K562 (cell line): ENCODE measurements around the gene ACBD6. TPM values are rescaled to one million over a fixed set of nuclear protein-coding genes. Genes with fewer than 3 reads are reported as not detected.
A peak's percentile ranks its signal among the peaks of the same experiment; 100 is the strongest.

Experiments used
- ATAC-seq: fragments of 200-7000 bp; cut with Tn5 transposase; 3 replicates; pipeline ENCODE4 v1.9.1; 2020; ENCODE audit warnings: moderate library complexity
- BruUV-seq: library from RNA; stranded (reverse); fragments of 400-500 nt; replicated peaks from 2 replicates; lab custom pipeline; 2021; lab: Mats Ljungman, UMichigan
- CTCF ChIA-PET: fragments of 300-600 bp; formaldehyde crosslinking; extraction: SDS; loops from one replicate; lab custom pipeline; 2021; ENCODE audit warnings: low intra/inter-chr PET ratio; lab: Yijun Ruan, JAX
- POLR2A ChIA-PET: fragments of 300-600, 350-650 bp; sonication (Branson Sonifier 250); formaldehyde crosslinking; extraction: SDS; loops from one replicate; lab custom pipeline; 2021; ENCODE audit warnings: antibody characterized with exemption, inconsistent platforms; lab: Yijun Ruan, JAX
- DNase-seq, 4 experiments: peaks; one replicate each; pipeline versions ENCODE4 v3.0.0 to v3.0.0-alpha.2; 2011 to 2018; ENCODE audit warnings: low spot score in 3 of 4, mixed read lengths in 3 of 4; ENCODE audit errors: extremely low read depth in 1 of 4
- FAIRE-seq: peaks from 2 replicates; lab custom pipeline; 2011; peaks lifted over from hg19 to GRCh38; lab: Jason Lieb, UNC
- H2AFZ ChIP-seq: 2 replicates; pipeline ENCODE4 v1.6.0; 2011; ENCODE audit warnings: low read depth, low read length, control low read depth, inconsistent platforms
- H3K27ac ChIP-seq: fragments of 200-600 bp; 3 replicates; pipeline ENCODE4 v1.8.0; 2011; ENCODE audit warnings: low read depth, mild to moderate bottlenecking, control low read depth, inconsistent platforms, low read length, moderate library complexity, mixed read lengths; ENCODE audit errors: extremely low read depth
- H3K27me3 ChIP-seq, 2 experiments: fragments of 300-600 bp in 1 of 2; 2 replicates in 1 of 2; 3 replicates in 1 of 2; pipeline versions ENCODE4 v1.6.0 to v1.8.0; 2011; ENCODE audit warnings: inconsistent platforms in 2 of 2, low read length in 2 of 2, mild to moderate bottlenecking in 1 of 2, mixed read lengths in 1 of 2, moderate library complexity in 1 of 2; ENCODE audit not compliant: control insufficient read depth in 2 of 2, insufficient read depth in 2 of 2
- H3K36me3 ChIP-seq: fragments of 300-600 bp; 3 replicates; pipeline ENCODE4 v1.8.0; 2011; ENCODE audit warnings: mild to moderate bottlenecking, low read length, inconsistent platforms; ENCODE audit not compliant: control insufficient read depth, insufficient read depth
- H3K4me1 ChIP-seq, 2 experiments: fragments of 200-600 bp in 1 of 2; replicated peaks in 1 of 2; 2 replicates in 1 of 2; 3 replicates in 1 of 2; pipeline versions ENCODE4 v1.5.1 to v1.8.0; 2011; ENCODE audit warnings: inconsistent platforms in 2 of 2, low read length in 2 of 2, mild to moderate bottlenecking in 1 of 2, mixed read lengths in 1 of 2, moderate library complexity in 1 of 2; ENCODE audit not compliant: control insufficient read depth in 2 of 2, insufficient read depth in 2 of 2
- H3K4me2 ChIP-seq: 2 replicates; pipeline ENCODE4 v1.6.1; 2011; ENCODE audit warnings: low read length, control low read depth, inconsistent platforms, mixed read lengths; ENCODE audit not compliant: insufficient read depth
- H3K4me3 ChIP-seq: fragments of 200-600 bp; sonication (generic), shearing (Covaris generic); 2 replicates; pipeline ENCODE4 v1.5.1; 2016; ENCODE audit warnings: control low read depth, inconsistent platforms
- H3K79me2 ChIP-seq: fragments of 200-600 bp; 3 replicates; pipeline ENCODE4 v1.8.0; 2011; ENCODE audit warnings: low read length, inconsistent platforms; ENCODE audit not compliant: control insufficient read depth, insufficient read depth
- H3K9ac ChIP-seq, 2 experiments: 2 replicates each; pipeline versions ENCODE4 v1.6.0 to v1.6.1; 2011; ENCODE audit warnings: low read depth in 2 of 2, low read length in 2 of 2, control low read depth in 1 of 2, inconsistent platforms in 1 of 2, mild to moderate bottlenecking in 1 of 2, mixed read lengths in 1 of 2; ENCODE audit not compliant: insufficient read depth in 1 of 2
- H3K9me1 ChIP-seq: one replicate; pipeline ENCODE4 v1.6.0; 2011; ENCODE audit warnings: inconsistent platforms, mild to moderate bottlenecking, low read length, moderate library complexity; ENCODE audit not compliant: control insufficient read depth, insufficient read depth
- H3K9me3 ChIP-seq: replicated peaks from 2 replicates; pipeline ENCODE4 v1.5.1; 2011; ENCODE audit warnings: low read depth, low read length, inconsistent platforms; ENCODE audit not compliant: control insufficient read depth, insufficient read depth
- H4K20me1 ChIP-seq: replicated peaks from 2 replicates; pipeline ENCODE4 v1.6.1; 2011; ENCODE audit warnings: low read length, inconsistent platforms, mixed read lengths; ENCODE audit not compliant: control insufficient read depth, insufficient read depth
- CBFA2T3 ChIP-seq: fragments of 450-650 bp; IDR thresholded peaks from 2 replicates; pipeline ENCODE4 v1.6.1; 2017
- E2F4 ChIP-seq: sonication (generic); formaldehyde crosslinking; IDR thresholded peaks from 2 replicates; pipeline ENCODE4 v1.8.0; 2022; ENCODE audit warnings: mild to moderate bottlenecking, low read depth, missing genetic modification reagents
- HES1 ChIP-seq: fragments of 450-650 bp; IDR thresholded peaks from 2 replicates; pipeline ENCODE4 v1.6.1; 2016; ENCODE audit warnings: low read depth, mild to moderate bottlenecking, moderate library complexity
- HNRNPH1 ChIP-seq: fragments of 200-400 bp; formaldehyde crosslinking; optimal IDR thresholded peaks from 2 replicates; pipeline ENCODE3; 2017; ENCODE audit warnings: low read depth, mild to moderate bottlenecking, low read length, moderate library complexity
- ILF3 ChIP-seq: fragments of 450-650 bp; IDR thresholded peaks from 2 replicates; pipeline ENCODE4 v1.6.1; 2018; ENCODE audit warnings: antibody characterized with exemption, mild to moderate bottlenecking, moderate library complexity, borderline replicate concordance
- KAT2B ChIP-seq: IDR thresholded peaks from one replicate; pipeline ENCODE4 v1.6.1; 2012; ENCODE audit warnings: low read depth, mild to moderate bottlenecking, control low read depth, inconsistent platforms, low read length, moderate library complexity
- KLF13 ChIP-seq: fragments of 450-650 bp; IDR thresholded peaks from 2 replicates; pipeline ENCODE4 v1.6.1; 2016; ENCODE audit warnings: missing genetic modification characterization, low read depth, mild to moderate bottlenecking, missing compliant biosample characterization, moderate library complexity, borderline replicate concordance
- LARP7 ChIP-seq: fragments of 450-650 bp; IDR thresholded peaks from 2 replicates; pipeline ENCODE4 v1.6.1; 2016
- NFXL1 ChIP-seq: fragments of 450-650 bp; formaldehyde crosslinking; IDR thresholded peaks from 2 replicates; pipeline ENCODE4 v1.4.0; 2021; ENCODE audit warnings: mild to moderate bottlenecking
- RBM39 ChIP-seq: fragments of 200-400 bp; formaldehyde crosslinking; optimal IDR thresholded peaks from 2 replicates; pipeline ENCODE3; 2018; ENCODE audit warnings: low read depth, low read length
- TRIM25 ChIP-seq: fragments of 450-650 bp; IDR thresholded peaks from 2 replicates; pipeline ENCODE4 v1.7.0; 2016; ENCODE audit warnings: borderline replicate concordance
- ZMIZ1 ChIP-seq, 2 experiments: fragments of 150-350 bp in 1 of 2; IDR thresholded peaks; 2 replicates each; pipeline ENCODE4 v1.6.1; 2012 to 2016; ENCODE audit warnings: low read depth in 2 of 2, low read length in 2 of 2, mild to moderate bottlenecking in 1 of 2, moderate library complexity in 1 of 2
- ZNF354B ChIP-seq: fragments of 250-450 bp; sonication (Bioruptor Pico); IDR thresholded peaks from 2 replicates; pipeline ENCODE4 v1.4.0; 2020
- ZNF398 ChIP-seq: fragments of 250-450 bp; sonication (Bioruptor Pico); IDR thresholded peaks from 2 replicates; pipeline ENCODE4 v1.8.0; 2021; ENCODE audit warnings: moderate library complexity, mild to moderate bottlenecking, inconsistent platforms
- ZNF507 ChIP-seq: conservative IDR thresholded peaks from 2 replicates; pipeline ENCODE4 v1.6.1; 2017; ENCODE audit warnings: missing genetic modification characterization, missing compliant biosample characterization
- in situ Hi-C: fragments of 300-500 bp; cut with MboI; formaldehyde crosslinking; loops from 4 replicates; pipeline ENCODE4 v1.15.0; 2018; ENCODE audit warnings: inconsistent platforms, mixed read lengths
- intact Hi-C: fragments of 100-400 bp; cut with micrococcal nuclease; formaldehyde crosslinking; loops from 2 replicates; pipeline ENCODE4 v1.14.2; 2022
- polyA plus RNA-seq, 8 experiments: library from polyadenylated mRNA; depleted of rRNA in 4 of 8; stranded (reverse) in 5 of 8; unstranded in 3 of 8; fragments of >200 nt; fragmentation: Nextera tagmentation in 2 of 8; fragmentation: Illumina TruSeq in 1 of 8; extraction: Ambion mirVana in 2 of 8; extraction: Trizol in 1 of 8; gene quantifications; 2 replicates each; pipeline versions ENCODE4 v1.2.1 to v1.2.3, GENCODE V29; 2011 to 2014; ENCODE audit warnings: inconsistent platforms in 1 of 8, missing spikeins in 1 of 8
- total RNA-seq, 7 experiments: library from RNA; depleted of rRNA in 6 of 7; stranded (reverse); fragments of >200 nt in 6 of 7; fragmentation: Illumina TruSeq in 2 of 7; extraction: Trizol in 2 of 7; gene quantifications; 2 replicates each; pipeline versions ENCODE4 v1.2.1 to v1.2.3, GENCODE V29; 2011 to 2021; ENCODE audit warnings: low replicate concordance in 1 of 7

The ACBD6 gene
- total and polyA plus RNA-seq, 9 of the 15 experiments (the other 6 are each of a cell fraction or from before 2014, with no cell fraction given): 16.9 to 107 (median 77.7) TPM

- POLR2A ChIA-PET: no interaction called here
- H3K4me2 ChIP-seq: no peak overlapping the region
- CTCF ChIA-PET: no interaction called here
- ATAC-seq (no peak), DNase-seq (no peak), FAIRE-seq (no peak)
- 0 out of 3 replicates have a peak, but pooled peaks cover 3% of the 10 kb centered on the region for H3K36me3 ChIP-seq
- BruUV-seq: no TSS peak
- no peaks in the 10 kb centered on the region for H3K4me1 ChIP-seq
- H3K4me3 ChIP-seq: no peak overlapping the region
- intact Hi-C loops: no loop called here
- H3K9me3 ChIP-seq: no peaks in the 10 kb centered on the region; the same call in 1 of the 2 replicates
- in situ Hi-C loops: no loop called here
- H2AFZ ChIP-seq: no peak overlapping the region
- no peaks in the 10 kb centered on the region for H3K9me1 ChIP-seq
- peaks cover 24% of the 10 kb centered on the region; the same call in 2 of the 3 replicates for H3K79me2 ChIP-seq
- H3K9ac ChIP-seq: no peak overlapping the region
- H3K27ac ChIP-seq: no peak overlapping the region
- no peaks in the 10 kb centered on the region for H3K27me3 ChIP-seq
- H4K20me1 ChIP-seq: no peaks in the 10 kb centered on the region
- no peak for TF ChIP-seq RBM39
- no peak for TF ChIP-seq HNRNPH1
- TF ChIP-seq NFXL1 (CRISPR knock-in tag): no peak
- TF ChIP-seq ZNF354B: peak; percentile 53; the same call in 1 of the 2 replicates
- TF ChIP-seq KAT2B: no peak
- TF ChIP-seq ZNF398 (CRISPR knock-in tag): no peak
- no peak for TF ChIP-seq HES1
- TF ChIP-seq KLF13: no peak
- no peak for TF ChIP-seq CBFA2T3
- no peak for TF ChIP-seq ILF3
- peak; percentile 96 for TF ChIP-seq ZNF507 (tag)
- TF ChIP-seq TRIM25: no peak
- no peak for TF ChIP-seq LARP7
- no peak for TF ChIP-seq ZMIZ1 (IDR thresholded peaks at IDR 0.05; ENCODE audit: low read depth in 2 of 2, low read length in 2 of 2)
- no peak for TF ChIP-seq E2F4 (CRISPR knock-in tag)
These were observed 117.2 kb downstream of the ACBD6 start for GRCh38 chr1:180385144-180385543.
